Calu3 (cell line): Measurements from ENCODE around the gene ZNF574. TPM values are rescaled to one million over a fixed set of nuclear protein-coding genes. Genes with fewer than 3 reads are reported as not detected.

ENCODE experiments used
- BruUV-seq: library from RNA; stranded (reverse); fragments of 400-500 nt; replicated peaks from 2 replicates; lab custom pipeline; 2021; lab: Mats Ljungman, UMichigan
- CTCF ChIA-PET: fragments of 300-600 bp; sonication (Branson Sonifier 250); formaldehyde crosslinking; loops from one replicate; lab custom pipeline; 2022; ENCODE audit warnings: antibody characterized with exemption; lab: Charles Lee
- DNase-seq: peaks from one replicate; pipeline ENCODE4 v3.0.0; 2022
- H3K27ac Mint-ChIP-seq: one replicate; pipeline ENCODE4 v1.8.0; 2022; ENCODE audit warnings: mixed read lengths; ENCODE audit not compliant: unreplicated experiment
- H3K27me3 Mint-ChIP-seq: one replicate; pipeline ENCODE4 v1.8.0; 2022; ENCODE audit warnings: mixed read lengths; ENCODE audit not compliant: unreplicated experiment
- H3K36me3 Mint-ChIP-seq: one replicate; pipeline ENCODE4 v1.8.0; 2022; ENCODE audit warnings: mild to moderate bottlenecking, moderate library complexity, mixed read lengths; ENCODE audit not compliant: insufficient read depth, unreplicated experiment
- H3K4me1 Mint-ChIP-seq: one replicate; pipeline ENCODE4 v1.8.0; 2022; ENCODE audit warnings: mild to moderate bottlenecking, low read depth, mixed read lengths; ENCODE audit not compliant: unreplicated experiment
- H3K4me3 Mint-ChIP-seq: one replicate; pipeline ENCODE4 v1.8.0; 2022; ENCODE audit warnings: mild to moderate bottlenecking, low read depth, moderate library complexity, mixed read lengths; ENCODE audit not compliant: unreplicated experiment
- H3K9me3 Mint-ChIP-seq: one replicate; pipeline ENCODE4 v1.8.0; 2022; ENCODE audit warnings: low read depth, mixed read lengths; ENCODE audit not compliant: unreplicated experiment
- CTCF ChIP-seq: fragments of 200-600 bp; IDR thresholded peaks from one replicate; pipeline ENCODE4 v1.8.0; 2022; ENCODE audit warnings: antibody characterized with exemption; ENCODE audit not compliant: unreplicated experiment
- intact Hi-C: fragments of 100-400 bp; cut with micrococcal nuclease; formaldehyde crosslinking; loops from one replicate; pipeline ENCODE4 v1.10.0; 2022; ENCODE audit not compliant: unreplicated experiment
- total RNA-seq: library from RNA; stranded (reverse); gene quantifications from 2 replicates; pipeline ENCODE4 v1.2.3, GENCODE V29; 2022

ZNF574 gene
- total RNA-seq, 1 experiment from 2014 or later: 22.0 TPM

DNA sequence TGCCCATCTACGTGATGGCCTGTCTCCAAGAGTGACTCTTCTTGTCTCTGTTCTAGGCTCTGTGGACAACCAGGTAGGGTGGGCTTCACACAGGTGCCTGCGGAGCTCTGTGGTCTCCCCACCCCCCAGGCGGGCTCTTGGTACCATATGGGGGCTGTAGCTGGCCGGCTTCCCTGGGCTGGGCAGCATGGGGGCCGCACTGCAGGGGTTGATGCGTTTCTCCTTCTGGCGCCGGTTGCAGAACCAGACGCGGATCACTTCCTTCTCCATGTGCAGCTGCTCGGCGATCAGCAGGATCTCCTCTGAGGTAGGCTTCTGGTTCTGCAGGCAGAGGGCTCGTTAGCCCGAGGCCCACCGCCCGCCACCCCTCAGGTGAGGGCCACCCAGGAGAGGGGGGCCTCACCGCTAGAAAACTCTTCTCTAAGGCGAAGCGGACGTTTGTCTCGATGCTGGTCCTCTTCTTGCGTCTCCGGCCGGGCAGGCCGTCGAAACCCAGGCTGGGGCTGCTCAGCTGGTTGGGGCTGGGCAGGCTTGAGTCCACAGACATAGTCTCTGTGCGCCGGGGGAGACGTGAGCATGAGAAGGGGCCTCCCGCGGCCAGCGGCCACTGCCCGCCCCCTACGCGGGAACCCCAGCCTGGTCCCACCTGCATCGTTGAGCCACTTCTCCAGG is 19.3 kb downstream of the ZNF574 start:
- DNase-seq: no peak
- no peaks in the 10 kb centered on the region for H3K36me3 Mint-ChIP-seq
- H3K9me3 Mint-ChIP-seq: no peaks in the 10 kb centered on the region
- H3K27me3 Mint-ChIP-seq: no peaks in the 10 kb centered on the region
- intact Hi-C loops: loop anchor here (10.0 kb wide), 1 partner anchor 100 kb away; the partner anchor contains the start of gene ATP1A3
- BruUV-seq: no TSS peak
- CTCF ChIA-PET: interaction anchor here (0.6 to 0.7 kb wide), 2 partner anchors 49 to 223 kb away, joined by 5 read pairs; no protein-coding TSS in a partner anchor
- no peak for TF ChIP-seq CTCF
- no peak overlapping the region for H3K27ac Mint-ChIP-seq
- no peaks in the 10 kb centered on the region for H3K4me1 Mint-ChIP-seq
- H3K4me3 Mint-ChIP-seq: no peak overlapping the region

GRCh38 chr19:42095814-42096230 is 19.9 kb downstream of the ZNF574 start:
- no peaks in the 10 kb centered on the region for H3K4me1 Mint-ChIP-seq
- H3K36me3 Mint-ChIP-seq: no peaks in the 10 kb centered on the region
- no TSS peak for BruUV-seq
- no peak overlapping the region for H3K4me3 Mint-ChIP-seq
- H3K27ac Mint-ChIP-seq: no peak overlapping the region
- intact Hi-C loops: loop anchor here (10.0 kb wide), 1 partner anchor 101 kb away; the partner anchor contains the start of gene ATP1A3
- CTCF ChIA-PET: interaction anchor here (0.6 to 0.7 kb wide), 2 partner anchors 48 to 223 kb away, joined by 5 read pairs; no protein-coding TSS in a partner anchor
- H3K9me3 Mint-ChIP-seq: no peaks in the 10 kb centered on the region
- TF ChIP-seq CTCF: no peak
- H3K27me3 Mint-ChIP-seq: no peaks in the 10 kb centered on the region
- no peak for DNase-seq

DNA sequence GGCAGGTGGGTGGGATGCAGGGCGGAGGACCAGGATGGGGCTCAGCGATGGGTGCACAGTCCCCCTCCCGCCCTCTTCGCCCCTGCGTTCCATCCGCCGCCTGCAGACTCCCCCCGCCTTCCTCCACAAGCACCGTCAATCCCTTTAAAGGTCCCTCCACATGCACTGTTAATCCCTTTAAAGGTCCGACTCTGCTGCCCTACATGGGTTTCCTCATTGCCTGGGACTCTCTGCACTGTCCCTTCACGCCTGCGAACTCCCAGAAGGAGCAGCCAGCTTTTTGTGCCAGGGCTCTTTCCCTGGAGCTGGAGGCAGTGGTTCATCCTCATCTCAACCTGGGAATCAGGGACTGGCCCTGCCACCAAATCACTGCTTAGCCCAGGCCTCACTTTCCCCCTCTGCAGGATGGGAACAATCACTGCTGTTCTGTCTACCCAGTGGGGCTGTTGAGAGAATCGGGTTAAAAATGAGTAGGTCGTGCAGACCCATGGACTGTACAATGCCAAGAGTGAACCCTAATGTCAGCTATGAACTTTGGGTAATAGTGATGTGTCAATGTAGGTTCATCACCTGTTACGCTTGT is 20.4 kb downstream of the ZNF574 start:
- H3K27ac Mint-ChIP-seq: no peak overlapping the region
- CTCF ChIA-PET: interaction anchor here (0.6 to 0.9 kb wide), 3 partner anchors 48 to 208 kb away, joined by 3 to 5 read pairs (median 3); no protein-coding TSS in a partner anchor
- TF ChIP-seq CTCF: no peak
- H3K27me3 Mint-ChIP-seq: no peaks in the 10 kb centered on the region
- H3K4me3 Mint-ChIP-seq: no peak overlapping the region
- no peaks in the 10 kb centered on the region for H3K9me3 Mint-ChIP-seq
- BruUV-seq: no TSS peak
- intact Hi-C loops: loop anchor here (10.0 kb wide), 1 partner anchor 102 kb away; the partner anchor contains the start of gene ATP1A3
- H3K4me1 Mint-ChIP-seq: no peaks in the 10 kb centered on the region
- H3K36me3 Mint-ChIP-seq: no peaks in the 10 kb centered on the region
- no peak for DNase-seq

DNA sequence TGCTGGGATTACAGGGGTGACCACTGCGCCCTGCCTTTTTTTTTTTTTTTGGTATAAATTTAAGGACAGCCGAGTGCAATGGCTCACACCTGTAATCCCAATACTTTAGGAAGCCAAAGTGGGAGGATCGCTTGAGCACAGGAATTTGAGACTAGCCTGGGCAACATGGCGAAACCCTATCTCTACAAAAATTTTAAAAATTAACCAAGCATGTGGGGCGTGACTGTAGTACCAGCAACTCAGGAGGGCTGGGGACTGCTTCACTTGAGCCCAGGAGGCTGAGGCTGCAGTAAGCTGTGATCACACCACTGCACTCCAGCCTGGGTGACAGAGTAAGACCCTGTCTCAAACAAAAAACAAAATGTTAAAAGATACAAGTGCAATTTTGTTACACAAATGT is 21.5 kb downstream of the ZNF574 start:
- H3K4me3 Mint-ChIP-seq: no peak overlapping the region
- no peaks in the 10 kb centered on the region for H3K27me3 Mint-ChIP-seq
- CTCF ChIA-PET: interaction anchor here (0.7 kb wide), 2 partner anchors 10 to 11 kb away, joined by 3 to 5 read pairs; no protein-coding TSS in a partner anchor
- no TSS peak for BruUV-seq
- no peak overlapping the region for H3K27ac Mint-ChIP-seq
- H3K36me3 Mint-ChIP-seq: no peaks in the 10 kb centered on the region
- TF ChIP-seq CTCF: no peak
- DNase-seq: no peak
- intact Hi-C loops: loop anchor here (10.0 kb wide), 1 partner anchor 103 kb away; the partner anchor contains the start of gene ATP1A3
- no peaks in the 10 kb centered on the region for H3K4me1 Mint-ChIP-seq
- H3K9me3 Mint-ChIP-seq: no peaks in the 10 kb centered on the region
